HG03045 (cell line): ENCODE measurements around the gene ZNF383.
"Not testable (repeated sequence)": the region's sequence is repeated elsewhere in the genome, so short reads cannot be mapped to it uniquely, and the experiment has no call there.

ENCODE experiments used
- ATAC-seq: cut with Tn5 transposase; IDR thresholded peaks from one replicate; pipeline ENCODE4 v1.9.1; 2021; ENCODE audit warnings: mild to moderate bottlenecking, moderate library complexity; ENCODE audit not compliant: unreplicated experiment

ZNF383 gene

DNA sequence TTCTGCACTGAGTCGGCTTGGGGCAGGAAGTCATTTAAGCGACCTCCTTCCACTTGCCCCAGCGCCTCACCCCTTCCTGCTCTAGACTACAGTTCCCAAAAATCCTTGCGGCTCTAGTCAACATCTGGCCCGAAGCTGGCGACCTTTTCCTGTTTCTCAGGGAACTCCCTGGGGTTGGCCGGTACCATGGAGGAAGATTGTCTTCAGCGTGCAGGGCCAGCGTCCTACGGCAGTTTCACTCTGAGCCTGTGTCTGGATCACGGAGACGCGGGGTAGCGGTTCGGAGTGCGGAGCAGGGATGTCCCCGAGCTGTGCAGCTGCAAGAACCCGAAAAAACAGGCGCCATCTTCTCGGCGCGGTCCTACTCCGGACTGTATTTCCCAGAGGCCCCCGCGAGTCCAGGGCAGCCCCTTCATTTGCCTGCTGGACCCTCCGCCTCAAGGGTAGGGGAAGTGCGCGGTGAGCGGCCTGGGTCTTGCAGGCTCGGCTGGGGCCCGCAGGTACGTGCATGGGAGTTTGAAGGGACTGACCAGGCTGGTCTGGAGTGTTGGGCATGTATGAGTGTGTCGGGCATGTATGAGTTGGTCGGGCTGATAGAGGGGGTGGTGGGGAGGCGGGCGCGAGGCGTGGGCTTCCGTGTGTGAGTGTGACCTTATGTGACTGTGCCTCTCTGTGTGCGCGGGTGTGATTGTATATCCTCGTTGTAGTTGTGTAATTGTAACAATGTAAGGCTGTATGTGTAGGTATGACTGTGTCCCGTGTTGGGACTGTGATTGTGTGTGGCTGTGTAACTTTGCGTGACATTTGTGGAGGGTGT lies at the start of gene ZNF383:
Gene ZNF383, plus strand, starts transcription at position 440 of the 817 bp plus-strand sequence. CDS start 12,240 bp downstream, outside the sequence.
- peak; percentile 90 for ATAC-seq

DNA sequence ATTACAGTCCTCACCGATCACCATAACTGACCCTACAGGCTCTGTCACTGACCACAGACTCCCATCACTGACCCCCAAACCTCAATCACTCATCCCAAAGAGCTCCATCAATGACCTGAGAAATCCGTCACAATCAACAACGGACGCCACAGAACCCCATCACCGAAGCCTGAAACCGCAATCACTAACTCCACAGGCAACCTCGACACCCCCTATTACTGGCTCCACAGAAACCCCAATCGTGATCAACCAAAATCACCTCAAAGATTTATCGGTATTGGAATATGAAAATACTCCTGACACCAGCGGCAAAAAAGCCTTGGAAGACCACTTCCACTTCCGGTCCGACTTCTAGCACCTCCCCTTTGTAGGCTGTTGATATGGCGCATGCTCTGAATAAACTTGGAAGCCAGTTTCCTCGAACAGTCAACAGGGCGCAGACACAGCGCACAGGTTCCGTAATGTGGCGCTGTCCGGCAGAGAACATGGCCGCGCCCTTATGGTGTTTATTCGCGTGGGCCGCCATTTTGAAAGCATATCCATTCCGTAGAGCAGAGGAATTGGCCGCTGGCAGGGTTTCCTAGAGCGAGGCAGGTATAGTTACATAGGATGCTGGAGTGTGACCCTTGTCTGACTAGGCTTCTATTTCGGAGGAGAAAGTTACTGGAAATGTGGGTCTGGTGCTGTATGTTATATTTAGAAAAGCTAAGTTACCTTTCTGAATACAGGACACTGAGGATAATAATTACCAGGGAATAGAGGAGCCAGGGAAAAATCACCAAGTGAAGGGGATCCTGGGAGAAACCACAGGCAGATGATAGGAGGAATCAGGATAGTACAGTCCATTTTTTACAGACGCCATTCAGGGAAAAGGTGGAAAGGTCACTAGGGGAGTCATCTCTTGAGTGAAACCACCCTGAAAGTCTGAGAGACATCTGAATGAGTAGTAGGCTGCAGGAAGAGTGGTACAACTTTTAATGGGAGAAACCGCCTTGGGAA lies 45.3 kb upstream of the ZNF383 start, which contains the start of gene ZNF585A:
Gene ZNF585A, minus strand, starts transcription at position 328 of the 999 bp plus-strand sequence. CDS start 2,785 bp downstream, outside the sequence.
- ATAC-seq, result peak; percentile 96

GRCh38 chr19:37186071-37186470 lies 31.9 kb upstream of the ZNF383 start:
- not testable (repeated sequence) for ATAC-seq

GRCh38 chr19:37195248-37195647 lies 22.8 kb upstream of the ZNF383 start:
- ATAC-seq, result not testable (repeated sequence)

GRCh38 chr19:37197115-37197514 lies 20.9 kb upstream of the ZNF383 start:
- not testable (repeated sequence) for ATAC-seq

DNA sequence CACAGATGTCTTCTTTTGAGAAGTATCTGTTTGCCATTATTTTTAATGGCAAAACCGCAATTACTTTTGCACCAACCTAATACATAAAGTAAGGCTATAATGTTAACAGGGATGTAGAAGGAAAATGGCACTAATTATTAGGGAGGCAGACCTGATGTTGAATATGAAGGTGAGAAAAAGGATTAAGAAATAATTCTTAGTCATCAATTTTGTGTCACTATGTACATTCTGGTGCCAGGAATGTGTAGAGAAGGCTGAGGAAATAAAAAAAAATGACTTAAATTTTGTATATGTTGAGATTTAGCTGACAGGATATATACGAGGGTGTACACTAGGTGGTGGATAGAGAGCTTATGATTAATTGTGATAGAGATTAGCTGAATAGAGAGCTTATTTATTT lies 20.2 kb upstream of the ZNF383 start:
- ATAC-seq, result no peak

DNA sequence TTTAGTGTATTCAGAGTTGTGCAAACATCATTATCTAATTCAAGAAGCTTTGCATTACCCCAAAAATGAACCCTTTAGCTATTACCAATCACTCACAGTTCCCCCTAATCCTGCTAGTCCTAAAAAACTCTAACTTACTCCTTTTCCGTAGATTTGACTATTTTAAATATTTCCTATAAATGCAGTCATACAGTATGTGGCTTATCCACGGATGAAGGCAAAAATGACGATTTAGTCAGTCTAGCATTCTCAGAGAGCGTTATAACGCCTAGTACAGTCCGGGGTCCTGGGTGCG lies 587 bp upstream of the ZNF383 start:
- no peak for ATAC-seq

- ATAC-seq, result no peak
Measured at GRCh38 chr19:37218592-37218935, 550 bp downstream of the ZNF383 start.

GRCh38 chr19:37220383-37220782 lies 2.4 kb downstream of the ZNF383 start:
- no peak for ATAC-seq

DNA sequence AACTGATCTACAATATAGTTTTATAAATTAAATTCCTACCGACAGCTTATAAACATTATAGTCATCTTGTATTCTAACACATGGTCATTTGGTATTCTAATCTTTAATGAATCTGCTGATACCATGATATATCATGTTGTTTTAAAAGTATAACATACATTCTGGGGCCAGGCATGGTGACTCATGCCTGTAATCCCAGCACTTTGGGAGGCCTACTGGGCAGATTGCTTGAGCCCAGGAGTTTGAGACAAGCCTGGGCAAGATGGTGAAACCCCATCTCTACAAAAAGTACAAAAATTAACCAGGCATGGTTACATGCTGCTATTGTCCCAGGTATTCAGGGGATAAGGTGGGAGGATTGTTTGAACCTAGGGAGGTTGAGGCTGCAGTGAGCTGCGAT lies 3.1 kb downstream of the ZNF383 start:
- no peak for ATAC-seq

GRCh38 chr19:37226248-37226647 lies 8.2 kb downstream of the ZNF383 start:
- ATAC-seq, result no peak

GRCh38 chr19:37227996-37228395 lies 10.0 kb downstream of the ZNF383 start:
- ATAC-seq, result no peak

DNA sequence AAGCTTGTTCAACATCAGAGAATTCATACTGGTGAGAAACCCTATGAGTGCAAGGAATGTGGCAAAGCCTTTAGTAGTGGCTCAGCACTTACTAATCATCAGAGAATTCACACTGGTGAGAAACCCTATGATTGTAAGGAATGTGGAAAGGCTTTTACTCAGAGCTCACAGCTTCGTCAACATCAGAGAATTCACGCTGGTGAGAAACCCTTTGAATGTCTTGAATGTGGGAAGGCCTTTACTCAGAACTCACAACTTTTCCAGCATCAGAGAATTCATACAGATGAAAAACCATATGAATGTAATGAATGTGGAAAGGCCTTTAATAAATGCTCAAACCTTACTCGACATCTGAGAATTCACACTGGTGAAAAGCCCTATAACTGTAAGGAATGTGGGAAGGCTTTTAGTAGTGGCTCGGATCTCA lies 25.2 kb downstream of the ZNF383 start:
- ATAC-seq, result no peak

- ATAC-seq, result no peak
Measured at GRCh38 chr19:37251308-37252229, 33.6 kb downstream of the ZNF383 start.

DNA sequence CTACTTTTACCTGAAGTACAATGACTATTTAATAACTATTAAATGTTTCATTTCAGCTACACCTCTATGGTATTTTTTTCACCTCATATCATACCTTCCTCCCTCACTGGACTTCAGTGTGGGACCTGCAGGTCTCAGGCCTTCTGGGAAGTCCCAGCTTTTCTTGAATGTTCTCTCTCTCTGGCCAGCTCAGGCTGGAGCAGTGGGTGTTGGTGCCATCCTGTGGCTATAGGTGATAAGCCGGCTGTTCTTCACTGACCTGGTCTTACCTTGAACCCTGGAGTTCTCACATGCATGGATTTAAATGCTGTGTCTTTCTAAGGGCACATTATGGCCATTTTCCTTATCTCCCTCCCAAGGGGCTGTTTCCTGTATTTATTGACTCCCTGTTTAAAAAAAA lies 45.0 kb downstream of the ZNF383 start:
- ATAC-seq, result not testable (repeated sequence)

DNA sequence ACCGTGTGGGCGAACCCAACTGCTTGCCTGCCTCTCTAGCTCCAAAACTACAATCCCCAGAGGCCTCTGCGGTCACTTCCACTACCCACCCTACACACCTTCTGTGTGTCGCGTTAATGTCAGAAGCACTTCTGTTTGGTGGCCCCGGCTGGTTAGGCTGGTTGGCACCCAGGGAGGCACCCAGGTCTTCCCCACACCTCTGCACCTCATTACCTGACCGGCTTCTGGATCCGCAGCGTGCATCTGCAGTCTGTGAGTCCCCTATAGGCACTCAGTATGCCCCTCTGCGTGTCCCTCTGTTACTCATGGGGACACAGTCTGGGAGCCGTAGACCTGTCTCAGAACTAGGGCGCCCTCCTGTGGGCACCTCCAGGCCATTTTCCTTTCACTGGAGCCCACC lies 49.0 kb downstream of the ZNF383 start:
- not testable (repeated sequence) for ATAC-seq

DNA sequence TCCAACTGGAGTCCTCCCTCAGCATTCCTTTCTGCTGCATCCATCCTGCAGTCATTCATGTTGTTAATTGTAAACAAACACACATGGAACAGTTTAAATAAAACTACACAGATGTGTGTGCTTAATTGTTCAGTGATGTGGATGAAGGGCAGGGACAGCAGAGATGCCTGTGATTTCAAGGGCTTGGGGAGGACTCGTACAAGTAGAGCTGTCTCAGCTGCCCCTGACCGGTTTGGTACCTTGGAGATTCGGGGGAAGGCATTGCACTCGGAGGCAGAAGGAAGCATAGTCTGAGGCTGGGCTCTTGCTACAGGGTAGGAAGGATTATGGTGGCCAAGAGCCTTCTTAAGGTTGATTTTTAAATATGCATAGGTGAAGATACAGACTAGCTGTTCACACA lies 49.7 kb downstream of the ZNF383 start:
- ATAC-seq, result not testable (repeated sequence)

DNA sequence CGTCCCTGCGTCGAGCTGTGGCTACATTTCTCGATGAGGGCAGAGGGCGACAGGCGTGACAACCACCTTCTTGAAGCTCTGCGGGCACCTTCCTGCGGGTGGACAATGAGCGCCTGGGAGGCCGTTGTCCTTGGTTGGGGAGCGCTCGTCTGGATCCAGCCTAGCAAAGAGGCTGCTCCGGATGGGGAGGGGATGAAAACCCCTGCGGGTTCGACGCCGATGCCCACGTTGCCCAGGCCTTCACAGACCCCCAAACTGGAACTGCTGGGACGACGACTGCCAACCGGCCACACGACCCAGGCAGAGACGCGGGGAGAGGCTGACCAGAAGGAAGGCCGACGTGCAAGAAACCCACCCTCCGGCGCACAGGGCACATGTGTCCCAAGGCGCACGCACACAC lies 62.6 kb downstream of the ZNF383 start:
- ATAC-seq, result not testable (repeated sequence)

DNA sequence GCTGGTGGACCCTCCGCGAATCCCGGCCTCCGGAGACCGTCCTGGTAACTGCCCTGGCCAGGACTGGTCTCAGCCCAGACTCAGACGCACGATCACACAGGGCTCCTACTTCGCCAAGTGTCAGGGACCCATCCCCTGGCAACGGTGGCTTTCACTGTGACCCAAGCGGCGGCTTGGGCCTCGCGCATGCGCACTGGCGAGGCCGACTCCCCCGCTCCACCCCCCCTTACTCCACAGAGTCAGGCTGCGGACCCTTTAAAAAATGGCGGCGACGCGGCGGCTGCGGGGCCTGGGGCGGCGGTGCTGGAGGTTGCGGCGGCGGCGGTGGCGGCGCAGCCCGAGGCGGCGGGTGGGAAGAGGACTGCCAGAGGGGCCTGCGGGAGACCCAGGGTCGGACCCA lies 66.0 kb downstream of the ZNF383 start:
- ATAC-seq, result not testable (repeated sequence)

GRCh38 chr19:37289229-37289628 lies 71.2 kb downstream of the ZNF383 start:
- ATAC-seq, result not testable (repeated sequence)
